T-helper 2 cell treated with Interferon-gamma antibody and Interleukin-4, amounts not matched to agents 5 μg/mL and 100 μg/mL, for 36 hours (primary cell): ENCODE data around the gene DNAH2.
"Not testable (repeated sequence)": the region's sequence is repeated elsewhere in the genome, so short reads cannot be mapped to it uniquely, and the experiment has no call there.

Experiments used
- DNase-seq: peaks from one replicate; pipeline ENCODE4 v3.0.0; 2021; ENCODE audit warnings: low spot score
- H3K27ac Mint-ChIP-seq: one replicate; pipeline ENCODE4 v1.8.0; 2021; ENCODE audit warnings: mild to moderate bottlenecking, mixed read lengths
- H3K27me3 Mint-ChIP-seq: one replicate; pipeline ENCODE4 v1.8.0; 2021; ENCODE audit warnings: low read depth, mixed read lengths
- H3K36me3 Mint-ChIP-seq: one replicate; pipeline ENCODE4 v1.8.0; 2021; ENCODE audit warnings: low read depth, mixed read lengths
- H3K4me1 Mint-ChIP-seq: one replicate; pipeline ENCODE4 v1.8.0; 2021; ENCODE audit warnings: low read depth, mixed read lengths
- H3K4me3 Mint-ChIP-seq: one replicate; pipeline ENCODE4 v1.8.0; 2022; ENCODE audit warnings: mild to moderate bottlenecking, moderate library complexity, mixed read lengths
- H3K9me3 Mint-ChIP-seq: one replicate; pipeline ENCODE4 v1.8.0; 2021; ENCODE audit warnings: mixed read lengths

The DNAH2 gene

DNA sequence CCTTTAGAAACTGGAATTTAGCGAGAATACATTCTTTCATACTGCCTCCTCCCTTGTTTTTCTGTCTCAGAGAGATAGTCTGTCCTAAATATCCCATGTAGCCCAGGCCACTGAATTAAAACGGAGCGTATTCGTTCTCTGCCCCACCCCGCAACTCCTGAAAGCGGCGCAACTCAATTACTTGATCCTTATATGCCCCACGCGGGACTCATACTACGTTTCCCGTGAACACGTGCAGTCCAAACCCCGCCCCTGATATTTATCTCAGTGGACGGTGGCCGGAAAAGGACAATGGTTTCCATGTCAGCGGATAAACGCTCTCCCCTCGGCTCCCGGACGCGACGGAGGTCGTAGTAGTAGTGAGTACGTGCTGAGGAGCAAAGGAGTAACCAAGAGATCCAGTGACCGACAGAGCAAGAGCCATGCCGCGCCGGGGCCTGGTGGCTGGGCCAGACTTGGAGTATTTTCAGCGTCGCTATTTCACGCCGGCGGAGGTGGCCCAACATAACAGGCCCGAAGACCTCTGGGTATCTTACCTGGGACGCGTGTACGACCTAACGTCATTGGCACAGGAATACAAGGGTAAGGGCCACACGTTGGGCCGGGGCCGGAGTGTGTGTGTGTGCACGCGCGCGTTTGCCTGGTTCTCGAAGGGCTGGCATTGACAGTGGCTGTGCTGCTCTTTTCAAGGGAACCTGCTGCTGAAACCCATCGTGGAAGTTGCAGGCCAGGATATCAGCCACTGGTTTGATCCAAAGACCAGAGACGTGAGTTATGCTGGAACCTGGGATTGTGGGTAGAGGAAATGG is 140.4 kb downstream of the DNAH2 start, which contains the start of gene CYB5D1:
Gene CYB5D1 (plus strand): TSS at position 291 of the 809 bp plus-strand sequence. CDS start 132 bp downstream, at position 423.
- DNase-seq = peak; percentile 89
- H3K27me3 Mint-ChIP-seq = no peaks in the 10 kb centered on the region
- peaks cover 13% of the 10 kb centered on the region for H3K4me1 Mint-ChIP-seq
- peaks cover 15% of the 10 kb centered on the region for H3K36me3 Mint-ChIP-seq
- H3K27ac Mint-ChIP-seq = no peak within 1 kb of the TSS
- H3K9me3 Mint-ChIP-seq = no peaks in the 10 kb centered on the region
- H3K4me3 Mint-ChIP-seq = no peak within 1 kb of the TSS

DNA sequence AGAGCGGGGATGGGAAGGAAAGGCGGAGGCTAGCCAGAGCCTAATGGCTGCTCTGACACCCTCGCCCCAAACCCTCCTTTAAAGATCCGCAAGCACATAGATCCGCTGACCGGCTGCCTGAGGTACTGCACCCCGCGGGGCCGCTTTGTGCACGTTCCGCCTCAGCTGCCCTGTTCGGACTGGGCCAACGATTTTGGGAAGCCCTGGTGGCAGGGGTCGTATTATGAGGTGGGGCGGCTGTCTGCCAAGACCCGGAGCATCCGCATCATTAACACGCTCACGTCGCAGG is 140.9 kb downstream of the DNAH2 start:
- Mint-ChIP-seq H3K36me3 (peaks cover 15% of the 10 kb centered on the region), H3K4me1 (peaks cover 13% of the 10 kb centered on the region), H3K4me3 (no peak overlapping the region), H3K27ac (no peak overlapping the region), H3K27me3 (no peaks in the 10 kb centered on the region), H3K9me3 (no peaks in the 10 kb centered on the region)
- no peak for DNase-seq

DNA sequence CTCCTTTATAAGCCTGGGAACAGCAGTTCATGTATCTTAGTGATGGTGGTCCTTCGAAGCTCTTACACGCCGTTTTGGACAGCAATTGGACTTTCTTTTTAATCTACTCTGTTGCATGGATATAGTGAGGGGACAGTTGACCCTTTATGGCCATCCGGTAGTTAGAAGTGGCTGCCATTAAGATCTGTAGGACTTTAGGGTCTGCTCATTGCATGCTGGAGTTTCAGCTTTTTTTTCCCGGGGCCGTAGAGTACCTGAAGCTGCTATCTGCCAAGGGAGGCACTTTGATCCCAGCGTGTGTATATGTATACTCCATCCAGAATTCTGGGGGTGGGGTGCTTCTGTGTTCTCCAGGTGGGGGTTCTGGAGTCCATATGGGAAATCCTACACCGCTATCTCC is 141.5 kb downstream of the DNAH2 start:
- Mint-ChIP-seq H3K27ac (no peak overlapping the region), H3K36me3 (peaks cover 12% of the 10 kb centered on the region), H3K4me3 (no peak overlapping the region)

DNA sequence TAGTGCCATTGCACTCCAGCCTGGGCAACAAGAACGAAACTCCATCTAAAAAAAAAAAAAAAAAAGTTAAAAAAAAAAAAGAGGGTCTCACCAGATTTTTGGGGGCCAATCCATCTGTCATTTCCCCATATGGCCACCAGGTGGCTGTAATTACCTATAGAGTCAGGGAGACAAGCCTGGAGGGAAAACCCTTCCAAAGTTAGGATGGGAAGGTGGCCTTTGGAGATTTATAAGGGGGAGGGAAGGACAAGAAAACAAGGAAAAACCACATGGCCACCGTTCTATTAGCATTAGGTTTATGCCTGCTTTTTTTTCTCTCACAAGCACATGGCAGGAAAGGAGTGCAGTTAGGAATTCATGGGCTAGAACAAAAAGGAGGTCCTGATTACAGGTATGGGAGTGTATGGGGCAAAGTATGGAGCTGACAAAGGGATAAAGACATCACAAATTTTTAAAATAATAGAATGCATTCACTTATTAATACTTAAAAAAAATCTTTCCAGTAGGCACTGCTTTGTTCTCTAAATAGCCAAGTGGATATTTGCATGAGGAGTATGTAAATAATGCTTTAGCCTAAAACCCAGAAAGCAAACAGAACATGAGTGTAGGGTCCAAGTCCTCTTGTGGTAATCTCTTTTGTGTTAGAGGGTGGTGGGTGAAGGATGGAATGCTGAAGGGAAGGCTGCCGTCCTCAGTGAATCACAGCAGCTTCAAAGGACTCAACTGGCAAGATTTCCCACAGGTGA is 145.3 kb downstream of the DNAH2 start:
- no peak for DNase-seq
- Mint-ChIP-seq H3K36me3 (peaks cover 30% of the 10 kb centered on the region), H3K27me3 (no peaks in the 10 kb centered on the region), H3K4me3 (no peak overlapping the region), H3K4me1 (peaks cover 21% of the 10 kb centered on the region), H3K27ac (no peak overlapping the region), H3K9me3 (no peaks in the 10 kb centered on the region)

More for the DNA sequence above, 141.5 kb downstream of the DNAH2 start:
- no peak for DNase-seq
- H3K27me3 Mint-ChIP-seq = no peaks in the 10 kb centered on the region
- H3K9me3 Mint-ChIP-seq = no peaks in the 10 kb centered on the region
- H3K4me1 Mint-ChIP-seq = peaks cover 13% of the 10 kb centered on the region

DNA sequence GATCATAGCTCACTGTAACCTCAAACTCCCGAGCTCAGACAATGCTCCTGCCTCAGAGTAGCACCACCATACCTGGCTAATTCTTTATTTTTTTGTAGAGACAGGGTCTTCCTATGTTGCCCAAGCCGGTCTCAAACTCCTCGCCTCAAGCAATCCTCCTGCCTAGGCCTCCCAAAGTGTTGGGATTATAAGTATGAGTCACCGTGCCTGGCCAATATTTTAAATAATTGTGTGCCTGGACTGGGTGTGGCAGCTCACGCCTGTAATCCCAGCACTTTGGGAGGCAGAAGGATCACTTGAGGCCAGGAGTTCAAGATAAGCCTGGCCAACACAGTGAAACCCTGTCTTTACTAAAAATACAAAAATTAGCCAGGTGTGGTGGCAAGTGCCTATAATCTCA is 146.8 kb downstream of the DNAH2 start:
- H3K27me3 Mint-ChIP-seq, DNase-seq, H3K27ac Mint-ChIP-seq, H3K4me3 Mint-ChIP-seq, H3K9me3 Mint-ChIP-seq: not testable (repeated sequence)
- peaks cover 32% of the 10 kb centered on the region for H3K36me3 Mint-ChIP-seq
- H3K4me1 Mint-ChIP-seq = peaks cover 25% of the 10 kb centered on the region

DNA sequence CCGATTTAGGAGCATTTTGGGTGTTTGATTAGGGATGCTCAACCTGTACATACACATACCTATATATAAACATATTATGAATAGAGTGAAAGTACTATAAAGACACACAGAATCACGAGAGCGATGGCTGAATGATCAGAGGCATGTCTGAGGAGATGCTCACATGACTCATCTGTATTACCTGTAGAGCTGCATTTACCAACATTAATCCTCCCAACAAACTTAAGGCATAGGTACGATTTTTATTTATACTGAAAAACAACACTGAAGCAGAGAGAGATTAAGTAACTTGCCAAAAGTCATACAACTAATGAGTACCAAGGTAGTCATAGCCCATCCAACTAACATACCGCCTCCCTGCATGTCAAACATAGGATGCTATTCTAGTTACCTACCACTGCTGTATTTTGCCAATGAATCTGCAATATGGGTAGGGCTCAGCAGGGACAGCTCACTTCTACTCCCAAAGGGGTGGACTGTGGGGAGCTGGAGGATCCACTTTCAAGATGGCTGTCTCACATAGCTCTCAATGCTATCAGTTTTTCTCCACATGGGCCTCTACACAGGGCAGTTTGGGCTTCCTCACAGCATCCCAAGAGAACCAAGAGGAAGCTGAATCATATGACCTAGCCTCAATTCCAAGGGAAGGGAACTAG is 147.6 kb downstream of the DNAH2 start:
- Mint-ChIP-seq H3K9me3 (no peaks in the 10 kb centered on the region), H3K27me3 (no peaks in the 10 kb centered on the region), H3K36me3 (peaks cover 27% of the 10 kb centered on the region)

DNA sequence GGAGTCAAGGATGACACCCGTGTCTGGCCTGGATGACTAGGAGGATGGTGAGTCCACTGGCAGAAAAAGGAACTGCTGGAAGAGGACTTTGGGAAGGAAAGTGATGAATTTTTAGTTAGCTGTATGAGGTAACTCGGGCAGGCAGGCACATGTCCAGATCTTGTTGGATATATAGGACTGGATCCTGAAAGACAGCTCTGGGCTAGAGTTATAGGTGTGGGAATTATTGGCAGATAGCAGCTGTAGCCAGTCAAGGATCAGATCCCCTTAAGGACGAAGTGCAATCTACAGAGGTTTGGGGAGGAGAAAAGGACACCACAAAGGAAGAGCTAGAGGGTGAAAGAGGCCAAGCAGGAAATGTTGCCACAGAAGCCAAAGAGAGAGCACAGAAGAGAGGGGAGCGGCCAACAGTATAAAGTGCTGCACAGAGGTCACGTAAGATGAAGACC is 150.4 kb downstream of the DNAH2 start:
- Mint-ChIP-seq H3K27ac (peak overlapping the region; percentile 68), H3K27me3 (no peaks in the 10 kb centered on the region), H3K4me1 (peaks cover 21% of the 10 kb centered on the region), H3K9me3 (no peaks in the 10 kb centered on the region), H3K4me3 (peak overlapping the region; percentile 67), H3K36me3 (peaks cover 34% of the 10 kb centered on the region)
- DNase-seq = no peak

More for the DNA sequence above, 147.6 kb downstream of the DNAH2 start:
- Mint-ChIP-seq H3K27ac (no peak overlapping the region), H3K4me1 (peaks cover 21% of the 10 kb centered on the region), H3K4me3 (no peak overlapping the region)
- DNase-seq = no peak

DNA sequence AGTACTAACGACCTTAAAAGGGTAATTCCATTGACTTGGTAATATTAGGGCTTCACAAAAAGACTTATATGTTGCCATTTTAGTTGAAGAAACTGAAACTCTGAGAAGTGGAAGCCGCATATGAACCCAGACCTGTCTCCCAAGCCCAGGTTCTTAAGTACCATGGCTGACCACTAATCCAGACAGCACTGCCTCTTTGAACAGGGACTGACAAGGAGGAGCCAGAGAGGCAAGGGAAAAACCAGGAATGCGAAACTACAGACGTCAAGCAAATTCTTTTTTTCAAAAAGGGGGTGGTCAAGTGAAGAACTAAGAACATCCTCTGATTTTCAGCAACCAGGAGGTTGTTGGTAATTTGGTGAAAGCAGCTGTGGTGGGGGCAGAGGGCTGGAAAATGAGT is 155.5 kb downstream of the DNAH2 start:
- peaks cover 18% of the 10 kb centered on the region for H3K4me1 Mint-ChIP-seq
- H3K27me3 Mint-ChIP-seq = no peaks in the 10 kb centered on the region
- peaks cover 29% of the 10 kb centered on the region for H3K36me3 Mint-ChIP-seq
- no peak for DNase-seq
- no peak overlapping the region for H3K4me3 Mint-ChIP-seq
- H3K9me3 Mint-ChIP-seq = no peaks in the 10 kb centered on the region
- H3K27ac Mint-ChIP-seq = no peak overlapping the region

DNA sequence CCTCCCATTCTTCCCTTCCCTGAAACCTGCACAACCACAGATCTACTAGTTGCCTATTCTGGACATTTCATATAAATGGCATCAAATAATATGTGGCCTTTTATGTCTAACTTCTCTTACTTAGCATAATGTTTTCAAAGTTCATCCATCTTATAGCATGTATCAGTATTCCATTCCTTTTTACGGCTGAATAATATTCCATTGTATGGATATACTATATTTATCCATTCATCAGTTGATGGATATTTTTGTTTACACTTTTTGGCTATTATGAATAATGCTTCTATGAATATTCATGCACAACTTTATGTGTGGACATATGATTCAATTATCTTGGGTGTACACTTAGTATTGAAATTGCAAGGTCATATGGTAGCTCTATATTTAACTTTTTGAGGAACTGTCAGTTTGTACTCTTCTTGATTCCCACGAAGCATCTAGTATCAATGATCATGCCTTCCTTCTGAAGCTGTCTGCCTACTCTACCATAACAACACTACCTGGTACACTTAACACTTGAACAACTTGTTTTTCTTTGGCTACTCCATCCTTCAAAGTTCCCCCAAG is 158.3 kb downstream of the DNAH2 start:
- DNase-seq = no peak
- no peak overlapping the region for H3K27ac Mint-ChIP-seq
- no peak overlapping the region for H3K4me3 Mint-ChIP-seq
- no peaks in the 10 kb centered on the region for H3K27me3 Mint-ChIP-seq
- H3K9me3 Mint-ChIP-seq = no peaks in the 10 kb centered on the region
- peaks cover 27% of the 10 kb centered on the region for H3K36me3 Mint-ChIP-seq
- H3K4me1 Mint-ChIP-seq = peaks cover 8% of the 10 kb centered on the region

DNA sequence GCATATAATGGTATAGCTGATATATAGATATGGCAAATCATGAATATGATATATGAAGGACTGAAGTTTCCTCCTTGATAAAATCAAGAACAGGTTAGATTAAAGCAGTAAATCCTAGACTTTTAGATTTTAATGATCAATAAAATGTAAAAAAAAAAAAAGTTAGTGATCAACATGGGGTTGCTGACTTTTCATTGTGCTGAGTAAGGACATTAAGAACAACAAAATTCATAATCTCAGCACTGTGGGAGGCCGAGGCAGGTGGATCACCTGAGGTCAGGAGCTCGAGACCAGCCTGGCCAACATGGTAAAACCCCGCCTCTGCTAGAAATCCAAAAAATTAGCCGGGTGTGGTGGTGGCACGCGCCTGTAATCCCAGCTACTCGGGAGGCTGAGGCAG is 160.7 kb downstream of the DNAH2 start:
- no peak overlapping the region for H3K4me3 Mint-ChIP-seq
- H3K27me3 Mint-ChIP-seq = no peaks in the 10 kb centered on the region
- peaks cover 8% of the 10 kb centered on the region for H3K4me1 Mint-ChIP-seq
- no peaks in the 10 kb centered on the region for H3K9me3 Mint-ChIP-seq
- H3K36me3 Mint-ChIP-seq = peaks cover 19% of the 10 kb centered on the region
- no peak for DNase-seq
- H3K27ac Mint-ChIP-seq = no peak overlapping the region

DNA sequence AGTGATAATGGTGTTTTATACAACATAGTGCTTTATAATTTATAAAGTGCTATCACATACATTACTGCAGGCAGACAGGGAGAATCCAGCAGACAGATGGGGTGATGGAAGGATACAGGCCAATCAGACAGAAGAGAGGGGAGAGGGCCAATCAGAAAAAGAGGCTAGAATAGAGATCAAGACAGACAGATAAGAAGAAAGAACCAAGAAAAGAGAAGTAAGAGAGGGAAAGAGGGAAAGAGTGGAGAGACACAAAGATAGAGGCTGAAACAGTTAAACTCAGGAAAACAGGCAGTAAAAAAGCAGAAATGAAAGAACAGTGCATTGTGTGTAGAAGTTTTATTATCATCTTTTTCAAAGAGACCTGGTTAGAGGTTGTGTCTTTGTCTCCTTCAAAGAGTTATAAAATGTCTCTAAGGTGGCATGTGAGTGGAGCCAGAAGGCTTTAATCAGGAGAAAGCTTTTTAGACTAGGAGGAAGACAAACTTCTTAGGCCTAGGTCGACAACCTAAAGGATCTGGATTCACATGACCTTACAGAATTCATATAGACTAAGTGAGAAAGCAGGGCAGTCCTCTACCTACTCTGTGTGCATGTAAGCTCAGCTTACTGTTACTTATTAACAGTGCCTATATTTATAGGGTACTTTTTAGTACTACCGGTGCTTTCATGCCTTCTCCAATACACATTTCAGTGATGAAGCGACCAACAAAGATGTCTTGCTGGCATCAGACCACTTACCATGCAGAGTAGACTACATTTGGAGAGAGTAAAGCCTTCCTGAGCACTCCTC is 162.7 kb downstream of the DNAH2 start:
- H3K9me3 Mint-ChIP-seq = no peaks in the 10 kb centered on the region
- H3K27me3 Mint-ChIP-seq = no peaks in the 10 kb centered on the region
- peaks cover 11% of the 10 kb centered on the region for H3K36me3 Mint-ChIP-seq
- H3K4me1 Mint-ChIP-seq = peaks cover 4% of the 10 kb centered on the region
- H3K4me3 Mint-ChIP-seq = no peak overlapping the region
- no peak for DNase-seq
- H3K27ac Mint-ChIP-seq = no peak overlapping the region

DNA sequence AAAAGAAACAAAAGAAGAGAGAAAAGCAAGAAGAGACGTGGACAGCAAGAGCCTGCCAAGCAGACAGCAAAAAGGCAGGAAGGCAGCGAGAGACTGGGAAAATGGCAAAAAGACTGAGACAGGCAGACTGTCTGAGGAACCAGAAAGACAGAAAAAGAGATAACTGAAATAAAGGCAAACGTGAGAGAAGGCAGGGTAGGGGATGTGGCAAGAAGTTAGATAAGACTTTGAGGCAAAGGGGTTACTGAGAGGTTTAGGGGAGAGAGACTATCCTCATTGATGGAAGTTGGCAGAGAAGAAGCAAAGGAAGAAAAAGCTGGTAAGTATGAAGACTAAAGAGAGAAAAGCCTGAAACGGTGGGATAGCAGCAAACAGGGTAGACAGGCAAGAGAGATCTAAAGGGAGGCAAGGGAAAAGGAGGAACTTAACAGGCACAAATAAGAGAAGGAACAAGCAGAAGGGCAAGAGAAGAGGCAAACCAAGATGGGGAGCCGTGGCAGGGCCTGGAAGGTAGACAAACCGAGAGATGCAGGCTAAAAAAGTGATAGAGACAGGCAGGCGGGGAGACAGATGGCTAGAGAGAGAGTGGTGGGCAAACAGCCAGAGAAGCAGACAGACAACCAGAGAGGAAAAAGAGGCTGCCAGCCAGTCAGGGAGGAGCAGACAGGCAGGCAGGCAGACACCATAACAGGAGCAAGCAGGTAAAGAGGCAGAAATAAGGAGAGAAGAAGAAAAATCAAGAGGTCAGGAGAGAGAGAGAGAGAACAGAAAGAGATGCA is 163.9 kb downstream of the DNAH2 start:
- Mint-ChIP-seq H3K4me1 (peaks cover 3% of the 10 kb centered on the region), H3K9me3 (no peaks in the 10 kb centered on the region), H3K27me3 (no peaks in the 10 kb centered on the region), H3K36me3 (peaks cover 9% of the 10 kb centered on the region), H3K4me3 (no peak overlapping the region), H3K27ac (no peak overlapping the region)
- no peak for DNase-seq

DNA sequence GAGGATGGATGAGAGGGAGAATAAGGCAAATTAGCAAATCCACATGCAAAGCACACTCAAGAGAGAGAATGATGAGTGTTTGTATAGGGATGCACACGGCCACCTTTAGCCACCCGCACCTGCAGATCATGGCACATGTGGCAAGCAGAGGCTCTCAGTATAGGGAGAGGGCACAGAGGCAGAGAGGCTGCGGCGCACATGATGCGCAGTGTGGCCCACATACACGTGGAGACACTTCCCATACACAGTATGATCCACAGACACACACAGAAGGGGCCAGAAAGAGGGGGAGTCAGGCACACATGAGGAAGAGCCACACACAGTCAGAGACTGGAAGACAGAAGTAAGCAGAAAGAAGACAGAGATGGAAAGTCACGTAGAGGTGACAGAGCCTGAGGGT is 164.5 kb downstream of the DNAH2 start:
- H3K27ac Mint-ChIP-seq = no peak overlapping the region
- no peaks in the 10 kb centered on the region for H3K27me3 Mint-ChIP-seq
- H3K36me3 Mint-ChIP-seq = peaks cover 9% of the 10 kb centered on the region
- no peak overlapping the region for H3K4me3 Mint-ChIP-seq
- no peak for DNase-seq
- H3K9me3 Mint-ChIP-seq = no peaks in the 10 kb centered on the region
- H3K4me1 Mint-ChIP-seq = peaks cover 6% of the 10 kb centered on the region
